Prostate gland (tissue), 2 donors: Measurements from ENCODE around the gene TNRC6C. TPM values are rescaled to one million over a fixed set of nuclear protein-coding genes. Genes with fewer than 3 reads are reported as not detected.
A peak's percentile ranks its signal among the peaks of the same experiment; 100 is the strongest.

Source experiments
- DNase-seq: peaks from one replicate; pipeline ENCODE4 v3.0.0-alpha.2; 2019; ENCODE audit warnings: low spot score
- H3K27ac ChIP-seq, 2 donors: fragments of 200-600 bp; sonication (generic); 2 replicates each; pipeline ENCODE4 v1.5.1; 2017 to 2019
- H3K27me3 ChIP-seq: fragments of 200-600 bp; sonication (generic); replicated peaks from 2 replicates; pipeline ENCODE4 v1.5.1; 2019; ENCODE audit not compliant: insufficient read depth
- H3K36me3 ChIP-seq, 2 donors: fragments of 200-600 bp; sonication (generic); 1 replicate in 1 of 2; 2 replicates in 1 of 2; pipeline versions ENCODE4 v1.5.1 to v1.8.1; 2017 to 2019
- H3K4me1 ChIP-seq: fragments of 200-600 bp; sonication (generic); replicated peaks from 2 replicates; pipeline ENCODE4 v1.5.1; 2019
- H3K4me3 ChIP-seq, 2 donors: fragments of 200-600 bp; sonication (generic); 2 replicates each; pipeline ENCODE4 v1.5.1; 2017 to 2019
- H3K9me3 ChIP-seq: fragments of 200-600 bp; sonication (generic); 2 replicates; pipeline ENCODE4 v1.5.1; 2017
- POLR2A ChIP-seq: fragments of 450-650 bp; IDR thresholded peaks from one replicate; pipeline ENCODE4 v1.6.1; 2016; ENCODE audit warnings: antibody characterized with exemption, mild to moderate bottlenecking
- POLR2AphosphoS5 ChIP-seq: sonication (generic); formaldehyde crosslinking; IDR thresholded peaks from one replicate; pipeline ENCODE4 v1.6.1; 2017; ENCODE audit warnings: antibody characterized with exemption
- WGBS: methylation state at CpG from one replicate; pipeline ENCODE4 v1.1.5; 2018; 5-methylcytosine and 5-hydroxymethylcytosine counted together
- intact Hi-C: fragments of 100-400 bp; cut with DNase I; formaldehyde crosslinking; loops from one replicate; pipeline ENCODE4 v1.14.2; 2022
- total RNA-seq, 2 donors: library from RNA; depleted of rRNA; stranded (reverse); fragments of >200 nt; gene quantifications; one replicate each; pipeline ENCODE4 v1.1.0, GENCODE V29; 2016
- TF ChIP-seq, protein P1 (sequence below), 4 experiments: fragments of 200-600 bp in 2 of 4; fragments of 450-650 bp in 2 of 4; sonication (generic) in 2 of 4; IDR thresholded peaks; 1 replicate in 3 of 4; 2 replicates in 1 of 4; pipeline ENCODE4 v1.5.1; 2016 to 2019; ENCODE audit warnings: antibody characterized with exemption in 4 of 4, mild to moderate bottlenecking in 2 of 4, moderate library complexity in 2 of 4

TNRC6C gene
- total RNA-seq, 2 donors from 2014 or later = 15.5 to 29.7 TPM

DNA sequence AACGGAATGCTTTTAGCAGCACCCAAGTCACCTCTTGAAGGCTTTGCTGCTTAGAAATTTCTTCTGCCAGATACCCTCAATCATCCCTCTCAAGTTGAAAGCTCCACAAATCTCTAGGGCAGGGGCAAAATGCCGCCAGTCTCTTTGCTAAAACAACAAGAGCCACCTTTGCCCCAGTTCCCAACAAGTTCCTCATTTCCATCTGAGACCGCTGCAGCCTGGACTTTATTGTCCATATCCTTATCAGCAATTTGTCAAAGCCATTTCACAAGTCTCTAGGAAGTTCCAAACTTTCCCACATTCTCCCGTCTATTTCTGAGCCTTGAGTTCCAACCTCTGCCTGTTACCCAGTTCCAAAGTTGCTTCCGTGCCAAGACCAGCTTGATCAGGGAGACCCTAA lies 142.6 kb downstream of the TNRC6C start:
- H3K4me3 ChIP-seq = no peak overlapping the region
- peaks cover 5 to 16% of the 10 kb centered on the region in 2 donors for H3K36me3 ChIP-seq
- no peak overlapping the region for H3K27ac ChIP-seq
- H3K27me3 ChIP-seq = no peaks in the 10 kb centered on the region
- DNase-seq = no peak
- 94% methylated on average over 5 of the region's 5 CpGs for WGBS
- H3K9me3 ChIP-seq = no peaks in the 10 kb centered on the region
- TF ChIP-seq, protein P1, sequence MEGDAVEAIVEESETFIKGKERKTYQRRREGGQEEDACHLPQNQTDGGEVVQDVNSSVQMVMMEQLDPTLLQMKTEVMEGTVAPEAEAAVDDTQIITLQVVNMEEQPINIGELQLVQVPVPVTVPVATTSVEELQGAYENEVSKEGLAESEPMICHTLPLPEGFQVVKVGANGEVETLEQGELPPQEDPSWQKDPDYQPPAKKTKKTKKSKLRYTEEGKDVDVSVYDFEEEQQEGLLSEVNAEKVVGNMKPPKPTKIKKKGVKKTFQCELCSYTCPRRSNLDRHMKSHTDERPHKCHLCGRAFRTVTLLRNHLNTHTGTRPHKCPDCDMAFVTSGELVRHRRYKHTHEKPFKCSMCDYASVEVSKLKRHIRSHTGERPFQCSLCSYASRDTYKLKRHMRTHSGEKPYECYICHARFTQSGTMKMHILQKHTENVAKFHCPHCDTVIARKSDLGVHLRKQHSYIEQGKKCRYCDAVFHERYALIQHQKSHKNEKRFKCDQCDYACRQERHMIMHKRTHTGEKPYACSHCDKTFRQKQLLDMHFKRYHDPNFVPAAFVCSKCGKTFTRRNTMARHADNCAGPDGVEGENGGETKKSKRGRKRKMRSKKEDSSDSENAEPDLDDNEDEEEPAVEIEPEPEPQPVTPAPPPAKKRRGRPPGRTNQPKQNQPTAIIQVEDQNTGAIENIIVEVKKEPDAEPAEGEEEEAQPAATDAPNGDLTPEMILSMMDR (IDR thresholded peaks at IDR 0.05) = no peak
- no peaks in the 10 kb centered on the region for H3K4me1 ChIP-seq
- intact Hi-C loops = loop anchor here (10.0 kb wide), 1 partner anchor 56 kb away; no protein-coding TSS in a partner anchor

- intact Hi-C loops = loop anchor here (10.0 kb wide), 1 partner anchor 57 kb away; no protein-coding TSS in a partner anchor
- WGBS = 95% methylated on average over 10 of the region's 10 CpGs
- Histone ChIP-seq H3K9me3 (no peaks in the 10 kb centered on the region), H3K27ac (no peak overlapping the region), H3K36me3 (peaks cover 5 to 16% of the 10 kb centered on the region in 2 donors), H3K27me3 (no peaks in the 10 kb centered on the region), H3K4me1 (no peaks in the 10 kb centered on the region), H3K4me3 (no peak overlapping the region)
- no peak for DNase-seq
- TF ChIP-seq POLR2A (no peak), POLR2AphosphoS5 (no peak)
- TF ChIP-seq, protein P1 (IDR thresholded peaks at IDR 0.05) = no peak
Observed at GRCh38 chr17:78101542-78101941, 143.0 kb downstream of the TNRC6C start.

DNA sequence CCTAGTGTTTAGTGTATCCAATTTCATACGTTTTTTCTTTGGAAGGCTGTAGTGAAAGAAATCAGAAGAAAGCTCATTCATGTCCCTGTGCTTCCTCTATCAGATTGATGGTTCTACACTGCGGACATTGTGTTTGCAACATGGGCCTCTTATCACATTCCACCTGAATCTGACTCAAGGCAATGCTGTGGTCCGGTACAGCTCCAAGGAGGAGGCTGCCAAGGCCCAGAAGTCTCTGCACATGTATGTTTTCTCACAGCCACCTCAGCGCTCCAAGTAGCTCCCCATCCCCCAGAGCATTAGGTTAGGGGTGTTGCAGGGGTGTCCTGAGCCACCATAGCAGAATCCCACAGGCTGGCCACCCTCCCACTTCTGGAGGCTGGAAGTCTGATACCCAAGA lies 144.8 kb downstream of the TNRC6C start:
- TF ChIP-seq, protein P1 (IDR thresholded peaks at IDR 0.05) = no peak
- TF ChIP-seq POLR2AphosphoS5 (no peak), POLR2A (no peak)
- DNase-seq = no peak
- intact Hi-C loops = loop anchor here (10.0 kb wide), 1 partner anchor 59 kb away; no protein-coding TSS in a partner anchor
- WGBS = 35% methylated on average over 4 of the region's 4 CpGs
- Histone ChIP-seq H3K4me1 (no peaks in the 10 kb centered on the region), H3K27me3 (no peaks in the 10 kb centered on the region), H3K4me3 (no peak overlapping the region), H3K36me3 (peaks cover 5 to 9% of the 10 kb centered on the region in 2 donors), H3K9me3 (no peaks in the 10 kb centered on the region), H3K27ac (peak overlapping the region in 1 of 2 donors; percentile 25)

DNA sequence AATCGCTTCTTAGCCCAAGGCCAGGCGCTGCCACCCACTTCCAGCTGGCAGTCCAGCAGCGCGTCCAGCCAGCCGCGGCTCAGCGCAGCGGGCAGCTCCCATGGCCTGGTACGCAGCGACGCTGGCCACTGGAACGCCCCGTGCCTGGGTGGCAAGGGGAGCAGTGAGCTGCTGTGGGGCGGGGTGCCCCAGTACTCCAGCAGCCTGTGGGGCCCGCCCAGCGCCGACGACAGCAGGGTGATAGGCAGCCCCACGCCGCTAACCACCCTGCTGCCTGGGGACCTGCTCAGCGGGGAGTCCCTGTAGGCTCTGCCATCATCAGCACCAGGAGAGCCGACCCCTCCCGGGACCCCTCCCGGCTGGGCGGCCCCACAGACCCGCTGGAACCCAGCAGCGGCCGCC lies 146.0 kb downstream of the TNRC6C start:
- no peak for DNase-seq
- 96% methylated on average over 19 of the region's 28 CpGs for WGBS
- H3K9me3 ChIP-seq = no peaks in the 10 kb centered on the region
- H3K4me3 ChIP-seq = no peak overlapping the region
- H3K27me3 ChIP-seq = no peaks in the 10 kb centered on the region
- TF ChIP-seq POLR2A = no peak
- TF ChIP-seq POLR2AphosphoS5 = no peak
- TF ChIP-seq, protein P1 (IDR thresholded peaks at IDR 0.05) = no peak
- H3K27ac ChIP-seq = peak overlapping the region in 1 of 2 donors; percentile 46
- H3K4me1 ChIP-seq = no peaks in the 10 kb centered on the region
- intact Hi-C loops = loop anchor here (10.0 kb wide), 1 partner anchor 60 kb away; no protein-coding TSS in a partner anchor
- H3K36me3 ChIP-seq = peaks cover 5 to 6% of the 10 kb centered on the region in 2 donors

DNA sequence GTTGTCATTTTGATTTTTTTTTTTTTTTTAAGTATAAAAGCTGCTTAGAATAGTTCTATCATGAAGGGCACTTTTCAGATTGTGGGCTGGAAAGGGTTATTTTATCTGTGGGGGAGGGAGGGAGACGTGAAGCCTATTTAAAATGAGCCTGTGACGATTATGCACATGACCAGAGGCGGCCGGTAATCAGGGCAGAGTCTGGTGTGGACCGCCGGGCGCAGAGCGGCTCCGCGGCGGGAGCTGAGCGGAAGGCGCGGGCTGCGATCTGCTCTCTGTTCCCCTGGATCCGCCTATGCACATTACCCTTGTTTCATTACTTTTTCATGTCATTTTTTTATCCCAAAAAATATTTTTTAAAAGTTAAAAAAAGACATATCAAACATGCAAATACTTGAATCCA lies 146.6 kb downstream of the TNRC6C start:
- DNase-seq = no peak
- no peaks in the 10 kb centered on the region for H3K27me3 ChIP-seq
- intact Hi-C loops = loop anchor here (10.0 kb wide), 1 partner anchor 60 kb away; no protein-coding TSS in a partner anchor
- WGBS = 88% methylated on average over 16 of the region's 16 CpGs
- no peak overlapping the region for H3K4me3 ChIP-seq
- no peak for TF ChIP-seq POLR2AphosphoS5
- TF ChIP-seq, protein P1 (IDR thresholded peaks at IDR 0.05) = no peak
- peak overlapping the region in 1 of 2 donors; percentile 11 for H3K27ac ChIP-seq
- H3K36me3 ChIP-seq = peaks cover under 1 to 6% of the 10 kb centered on the region in 2 donors
- H3K9me3 ChIP-seq = no peaks in the 10 kb centered on the region
- no peaks in the 10 kb centered on the region for H3K4me1 ChIP-seq
